D341Med (cell line): ENCODE measurements around the gene F13A1.
A peak's percentile ranks its signal among the peaks of the same experiment; 100 is the strongest.
"Not testable (repeated sequence)": the region's sequence is repeated elsewhere in the genome, so short reads cannot be mapped to it uniquely, and the experiment has no call there.

Experiments
- DNase-seq: peaks from one replicate; pipeline ENCODE4 v3.0.0; 2012; ENCODE audit warnings: low spot score

F13A1 gene

GRCh38 chr6:6317825-6318733 is 2.4 kb downstream of the F13A1 start:
- DNase-seq: no peak

GRCh38 chr6:6317386-6317785 is 3.1 kb downstream of the F13A1 start:
- no peak for DNase-seq

- peak; percentile 68 for DNase-seq
These were observed 4.8 kb downstream of the F13A1 start for GRCh38 chr6:6315660-6316059.

GRCh38 chr6:6314596-6314995 is 5.9 kb downstream of the F13A1 start:
- DNase-seq: no peak

- no peak for DNase-seq
These were observed 7.5 kb downstream of the F13A1 start for GRCh38 chr6:6312901-6313441.

GRCh38 chr6:6305575-6305974 is 14.9 kb downstream of the F13A1 start:
- no peak for DNase-seq

GRCh38 chr6:6300383-6300782 is 20.1 kb downstream of the F13A1 start:
- DNase-seq: not testable (repeated sequence)

- no peak for DNase-seq
These were observed 27.1 kb downstream of the F13A1 start for GRCh38 chr6:6293317-6293716.

GRCh38 chr6:6287415-6287814 is 33.0 kb downstream of the F13A1 start:
- no peak for DNase-seq

- DNase-seq: no peak
These were observed 34.8 kb downstream of the F13A1 start for GRCh38 chr6:6285679-6286078.

- DNase-seq: no peak
These were observed 36.1 kb downstream of the F13A1 start for GRCh38 chr6:6284221-6284966.

GRCh38 chr6:6283746-6284145 is 36.7 kb downstream of the F13A1 start:
- no peak for DNase-seq

- DNase-seq: no peak
These were observed 37.7 kb downstream of the F13A1 start for GRCh38 chr6:6282716-6283115.

GRCh38 chr6:6277413-6277812 is 43.0 kb downstream of the F13A1 start:
- DNase-seq: no peak

GRCh38 chr6:6270948-6271535 is 49.4 kb downstream of the F13A1 start:
- no peak for DNase-seq

- DNase-seq: no peak
These were observed 60.2 kb downstream of the F13A1 start for GRCh38 chr6:6260196-6260722.

GRCh38 chr6:6256886-6257285 is 63.6 kb downstream of the F13A1 start:
- no peak for DNase-seq

GRCh38 chr6:6256259-6256658 is 64.2 kb downstream of the F13A1 start:
- no peak for DNase-seq

- no peak for DNase-seq
These were observed 68.7 kb downstream of the F13A1 start for GRCh38 chr6:6251555-6252280.

GRCh38 chr6:6248651-6249050 is 71.8 kb downstream of the F13A1 start:
- DNase-seq: no peak

- DNase-seq: no peak
These were observed 73.9 kb downstream of the F13A1 start for GRCh38 chr6:6246544-6246943.

GRCh38 chr6:6244624-6245023 is 75.8 kb downstream of the F13A1 start:
- DNase-seq: no peak
